ENCODE results near the gene TANGO6. TPM values are rescaled to one million over a fixed set of nuclear protein-coding genes. Genes with fewer than 3 reads are reported as not detected.
"Not testable (repeated sequence)": the region's sequence is repeated elsewhere in the genome, so short reads cannot be mapped to it uniquely, and the experiment has no call there.

The TANGO6 gene
- total RNA-seq, 1 donor from 2014 or later, result 3.7 TPM

- peaks cover 14 to 31% of the 10 kb centered on the region in 2 donors for H3K36me3 ChIP-seq
- DNase-seq (ENCODE audit: low spot score in 2 of 2), result no peak
These were observed 197.0 kb downstream of the TANGO6 start for GRCh38 chr16:69040144-69040909.

GRCh38 chr16:69048328-69049120 is 205.2 kb downstream of the TANGO6 start:
- no peaks in the 10 kb centered on the region for H3K27me3 ChIP-seq
- H3K4me1 ChIP-seq, result no peaks in the 10 kb centered on the region
- H3K27ac ChIP-seq, result no peak overlapping the region
- no peak for TF ChIP-seq CTCF (IDR thresholded peaks at IDR 0.05)
- H3K4me3 ChIP-seq, result no peak overlapping the region
- intact Hi-C loops (cut with DNase I), result no loop called here
- no peak for DNase-seq (ENCODE audit: low spot score in 2 of 2)
- no peaks in the 10 kb centered on the region for H3K9me3 ChIP-seq
- H3K36me3 ChIP-seq, result peaks cover 4 to 6% of the 10 kb centered on the region in 2 donors

More at GRCh38 chr16:69040144-69040909, 197.0 kb downstream of the TANGO6 start:
- no peak for TF ChIP-seq CTCF (IDR thresholded peaks at IDR 0.05)
- Histone ChIP-seq H3K27me3 (no peaks in the 10 kb centered on the region), H3K9me3 (no peaks in the 10 kb centered on the region), H3K27ac (no peak overlapping the region), H3K4me3 (no peak overlapping the region), H3K4me1 (no peaks in the 10 kb centered on the region)
- intact Hi-C loops (cut with DNase I), result no loop called here

GRCh38 chr16:69049146-69049545 is 205.8 kb downstream of the TANGO6 start:
- Histone ChIP-seq H3K27me3 (no peaks in the 10 kb centered on the region), H3K4me1 (no peaks in the 10 kb centered on the region), H3K36me3 (peaks cover 0 to 2% of the 10 kb centered on the region in 2 donors), H3K9me3 (no peaks in the 10 kb centered on the region), H3K4me3 (no peak overlapping the region), H3K27ac (no peak overlapping the region)
- no peak for TF ChIP-seq CTCF (IDR thresholded peaks at IDR 0.05)
- intact Hi-C loops (cut with DNase I), result no loop called here
- DNase-seq (ENCODE audit: low spot score in 2 of 2), result no peak

DNA sequence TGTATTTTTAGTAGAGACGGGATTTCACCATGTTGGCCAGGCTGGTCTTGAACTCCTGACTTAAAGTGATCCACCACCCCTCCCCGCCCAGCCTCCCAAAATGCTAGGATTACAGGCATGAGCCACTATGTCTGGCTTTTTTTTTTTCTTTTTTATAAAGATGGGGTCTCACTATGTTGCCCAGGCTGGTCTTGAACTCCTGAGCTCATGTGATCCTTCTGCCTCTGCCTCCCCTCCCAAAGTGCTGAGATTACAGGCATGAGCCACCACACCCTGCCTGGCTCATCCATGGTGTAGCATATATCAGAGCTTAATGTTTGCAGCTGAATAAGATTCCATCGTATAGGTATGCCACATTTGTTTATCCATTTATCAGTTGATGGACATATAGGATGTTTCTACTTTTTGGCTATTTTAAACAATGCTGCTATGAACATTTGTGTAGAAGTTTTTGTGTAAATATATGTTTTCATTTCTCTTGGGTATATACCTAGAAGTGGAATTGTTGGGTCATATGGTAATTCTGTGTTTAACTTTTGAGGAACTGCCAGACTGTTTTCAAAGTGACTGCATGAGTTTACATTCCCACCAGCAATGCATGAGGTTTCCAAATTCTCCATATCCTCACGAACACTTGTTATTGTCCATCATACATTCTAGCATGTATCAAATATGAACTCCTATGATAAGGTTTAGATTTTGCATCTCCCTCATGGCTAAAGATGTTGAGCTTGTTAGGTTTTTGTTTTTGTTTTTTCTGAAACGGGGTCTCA is 206.5 kb downstream of the TANGO6 start:
- H3K27ac ChIP-seq, result no peak overlapping the region
- H3K36me3 ChIP-seq, result no peaks in the 10 kb centered on the region
- H3K4me1 ChIP-seq, result no peaks in the 10 kb centered on the region
- no peaks in the 10 kb centered on the region for H3K9me3 ChIP-seq
- H3K4me3 ChIP-seq, result no peak overlapping the region
- intact Hi-C loops (cut with DNase I), result no loop called here
- no peaks in the 10 kb centered on the region for H3K27me3 ChIP-seq
- TF ChIP-seq CTCF (IDR thresholded peaks at IDR 0.05), result no peak
- no peak for DNase-seq (ENCODE audit: low spot score in 2 of 2)

GRCh38 chr16:69051517-69051830 is 208.1 kb downstream of the TANGO6 start:
- H3K9me3 ChIP-seq; intact Hi-C loops (cut with DNase I); DNase-seq (ENCODE audit: low spot score in 2 of 2); H3K4me3 ChIP-seq; H3K27ac ChIP-seq; H3K36me3 ChIP-seq; H3K27me3 ChIP-seq; H3K4me1 ChIP-seq: not testable (repeated sequence)

DNA sequence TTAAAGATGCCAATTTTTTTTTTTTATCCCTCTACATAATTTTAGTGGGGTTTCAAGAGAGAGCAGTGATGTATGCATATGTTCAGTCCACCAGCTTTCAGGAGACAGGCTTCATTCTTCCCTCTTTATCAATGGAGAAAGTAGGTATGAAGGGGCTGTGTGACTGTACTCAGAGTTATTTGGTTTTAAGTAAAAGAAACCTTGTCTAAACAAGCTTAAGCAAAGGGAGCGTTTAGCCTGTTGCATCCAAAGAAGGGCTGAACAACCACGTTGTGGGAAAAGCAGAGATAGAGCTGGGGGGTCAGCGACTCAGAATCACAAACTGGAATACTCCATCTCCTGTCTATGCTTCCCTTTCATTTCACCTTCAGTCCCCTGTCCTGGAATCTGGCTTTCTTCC is 211.7 kb downstream of the TANGO6 start:
- intact Hi-C loops (cut with DNase I), result no loop called here
- H3K27ac ChIP-seq, result no peak overlapping the region
- no peaks in the 10 kb centered on the region for H3K36me3 ChIP-seq
- H3K4me3 ChIP-seq, result no peak overlapping the region
- H3K4me1 ChIP-seq, result no peaks in the 10 kb centered on the region
- DNase-seq (ENCODE audit: low spot score in 2 of 2), result no peak
- no peak for TF ChIP-seq CTCF (IDR thresholded peaks at IDR 0.05)
- H3K9me3 ChIP-seq, result no peaks in the 10 kb centered on the region
- H3K27me3 ChIP-seq, result no peaks in the 10 kb centered on the region

Data from ascending aorta (tissue), 2 donors.